NOMO-1 treated with DMSO at 0.1 percent for 48 hours (cell line): ENCODE data around the gene KRTAP12-2.

Experiments used
- DNase-seq: peaks from one replicate; lab custom pipeline; 2025; ENCODE audit not compliant: unreplicated experiment; lab: John Stamatoyannopoulos, UW

The KRTAP12-2 gene, protein sequence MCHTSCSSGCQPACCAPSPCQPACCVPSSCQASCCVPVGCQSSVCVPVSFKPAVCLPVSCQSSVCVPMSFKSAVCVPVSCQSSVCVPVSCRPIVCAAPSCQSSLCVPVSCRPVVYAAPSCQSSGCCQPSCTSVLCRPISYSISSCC

DNA sequence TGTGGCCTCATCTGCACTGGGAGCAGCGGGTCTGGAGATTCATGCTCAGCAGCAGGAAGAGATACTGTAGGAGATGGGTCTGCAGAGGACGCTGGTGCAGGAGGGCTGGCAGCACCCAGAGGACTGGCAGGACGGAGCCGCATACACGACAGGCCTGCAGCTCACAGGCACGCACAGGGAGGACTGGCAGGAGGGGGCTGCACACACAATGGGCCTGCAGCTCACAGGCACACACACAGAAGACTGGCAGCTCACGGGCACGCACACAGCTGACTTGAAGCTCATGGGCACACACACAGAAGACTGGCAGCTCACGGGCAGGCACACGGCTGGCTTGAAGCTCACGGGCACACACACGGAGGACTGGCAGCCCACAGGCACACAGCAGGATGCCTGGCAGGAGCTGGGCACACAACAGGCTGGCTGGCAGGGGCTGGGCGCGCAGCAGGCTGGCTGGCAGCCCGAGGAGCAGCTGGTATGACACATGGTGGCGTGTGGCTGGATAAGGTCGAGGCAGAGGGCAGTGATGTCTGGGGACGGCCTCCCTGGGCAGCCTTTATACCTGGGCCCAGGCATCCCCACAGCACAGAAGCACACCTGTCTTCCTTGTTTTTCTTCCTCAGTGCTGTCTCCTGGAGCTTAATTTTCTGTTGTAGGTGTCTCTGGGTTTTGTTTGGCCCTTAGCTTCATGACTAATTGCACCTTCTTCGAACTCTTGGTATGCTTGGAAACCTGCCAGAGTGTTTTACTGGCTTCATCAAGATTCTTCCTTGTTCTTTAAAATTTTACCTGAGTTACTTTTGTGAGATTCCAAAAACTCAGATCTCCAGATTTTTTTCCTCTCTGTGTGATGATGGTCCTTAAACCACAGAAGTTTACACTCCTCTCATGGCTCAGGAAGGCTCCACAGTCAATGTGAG is at the start of gene KRTAP12-2:
TSS of gene KRTAP12-2 (minus strand) at position 527 of the 920 bp plus-strand sequence. CDS start at position 486, 41 bp downstream.
- DNase-seq, result no peak

GRCh38 chr21:44714905-44715304 is 48.2 kb upstream of the KRTAP12-2 start:
- no peak for DNase-seq

- DNase-seq, result no peak
These were observed 47.1 kb upstream of the KRTAP12-2 start for GRCh38 chr21:44713846-44714245.

GRCh38 chr21:44713130-44713529 is 46.4 kb upstream of the KRTAP12-2 start:
- no peak for DNase-seq

DNA sequence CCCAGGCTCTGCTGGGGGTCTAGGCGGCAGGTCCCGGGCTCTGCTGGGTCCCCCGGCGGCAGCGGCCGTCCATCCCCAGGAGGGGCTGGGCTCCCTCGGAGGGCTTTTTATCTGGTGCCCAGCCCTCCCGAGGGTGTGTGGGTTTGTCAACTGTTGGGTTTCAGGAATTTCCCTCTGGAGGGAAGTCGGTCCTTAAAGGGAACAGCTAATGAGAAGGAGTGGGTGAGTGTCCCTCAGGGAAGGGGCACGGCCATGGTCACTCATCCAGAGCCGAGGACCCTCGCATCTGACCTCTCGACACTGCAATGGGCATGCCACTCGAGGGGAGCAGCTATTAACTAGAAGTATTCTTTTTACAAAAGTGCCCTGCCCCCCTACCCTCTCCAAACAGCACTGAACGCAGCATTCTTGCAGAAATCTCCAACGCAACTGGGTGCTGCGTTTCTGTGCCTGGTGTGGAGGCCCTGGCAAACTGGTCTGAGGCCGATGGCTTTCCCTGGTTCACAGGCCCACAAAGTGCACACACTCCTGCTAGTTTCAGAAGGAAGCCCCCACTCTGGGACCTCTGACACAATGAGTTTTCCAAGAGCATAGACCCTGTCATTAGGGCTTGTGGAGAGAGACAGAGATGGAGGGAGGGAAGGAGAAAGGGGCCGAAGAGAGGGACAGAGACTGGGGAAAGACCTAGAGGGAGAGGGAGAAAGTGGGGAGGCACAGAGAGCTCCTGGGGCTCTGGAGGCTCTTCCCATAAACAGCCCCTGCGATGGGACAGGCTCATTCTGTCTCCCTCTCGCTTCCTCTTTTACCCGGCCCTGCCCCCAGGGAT is 45.7 kb upstream of the KRTAP12-2 start:
- DNase-seq, result no peak

DNA sequence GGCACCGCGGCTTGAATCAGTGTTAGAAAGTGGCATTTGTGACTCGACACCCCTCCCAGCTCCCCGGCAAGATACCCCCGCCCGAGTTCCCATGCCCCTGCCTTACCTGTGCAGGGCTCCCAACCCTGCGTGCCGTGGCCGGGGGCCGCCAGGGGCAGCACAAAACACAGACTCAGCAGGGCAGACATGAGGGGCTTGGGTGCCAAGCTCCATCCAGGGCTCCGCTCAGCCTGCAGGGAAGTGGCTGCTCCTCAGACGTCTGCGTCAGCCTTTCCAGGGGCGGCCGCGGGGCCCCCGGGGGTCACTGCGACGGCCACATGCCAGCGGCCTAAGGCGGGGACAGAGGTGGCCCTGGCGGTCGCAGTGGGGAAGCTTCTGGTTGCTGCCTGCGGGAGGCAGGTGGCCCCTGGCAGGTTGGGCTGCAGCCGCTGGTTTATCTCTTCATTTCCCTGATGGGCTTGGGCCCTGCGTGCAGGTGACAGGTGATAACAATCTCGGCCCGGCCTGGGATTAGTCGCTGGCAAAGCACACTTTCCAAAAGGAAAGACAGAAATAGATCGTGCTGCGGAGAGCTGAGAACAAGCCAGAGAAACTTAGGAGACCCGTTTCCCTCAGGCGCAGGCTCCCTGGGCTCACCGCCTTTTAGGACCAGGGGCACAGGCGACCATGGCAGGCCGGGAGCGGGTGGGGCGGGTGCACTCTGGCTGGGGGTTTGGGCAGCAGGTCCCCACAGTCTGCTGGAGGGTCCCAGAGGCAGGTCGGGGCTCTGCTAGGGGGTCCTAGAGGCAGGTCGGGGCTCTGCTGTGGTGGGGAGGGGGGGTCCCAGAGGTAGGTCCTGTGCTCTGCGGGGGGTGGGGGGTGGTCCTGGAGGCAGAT is 44.8 kb upstream of the KRTAP12-2 start, which contains the start of gene TSPEAR:
TSS of gene TSPEAR (minus strand) at position 246 of the 876 bp plus-strand sequence. CDS start at position 188, 58 bp downstream.
- DNase-seq, result no peak

GRCh38 chr21:44710756-44711326 is 44.1 kb upstream of the KRTAP12-2 start:
- DNase-seq, result no peak

- DNase-seq, result no peak
These were observed 43.6 kb upstream of the KRTAP12-2 start for GRCh38 chr21:44710294-44710665.

DNA sequence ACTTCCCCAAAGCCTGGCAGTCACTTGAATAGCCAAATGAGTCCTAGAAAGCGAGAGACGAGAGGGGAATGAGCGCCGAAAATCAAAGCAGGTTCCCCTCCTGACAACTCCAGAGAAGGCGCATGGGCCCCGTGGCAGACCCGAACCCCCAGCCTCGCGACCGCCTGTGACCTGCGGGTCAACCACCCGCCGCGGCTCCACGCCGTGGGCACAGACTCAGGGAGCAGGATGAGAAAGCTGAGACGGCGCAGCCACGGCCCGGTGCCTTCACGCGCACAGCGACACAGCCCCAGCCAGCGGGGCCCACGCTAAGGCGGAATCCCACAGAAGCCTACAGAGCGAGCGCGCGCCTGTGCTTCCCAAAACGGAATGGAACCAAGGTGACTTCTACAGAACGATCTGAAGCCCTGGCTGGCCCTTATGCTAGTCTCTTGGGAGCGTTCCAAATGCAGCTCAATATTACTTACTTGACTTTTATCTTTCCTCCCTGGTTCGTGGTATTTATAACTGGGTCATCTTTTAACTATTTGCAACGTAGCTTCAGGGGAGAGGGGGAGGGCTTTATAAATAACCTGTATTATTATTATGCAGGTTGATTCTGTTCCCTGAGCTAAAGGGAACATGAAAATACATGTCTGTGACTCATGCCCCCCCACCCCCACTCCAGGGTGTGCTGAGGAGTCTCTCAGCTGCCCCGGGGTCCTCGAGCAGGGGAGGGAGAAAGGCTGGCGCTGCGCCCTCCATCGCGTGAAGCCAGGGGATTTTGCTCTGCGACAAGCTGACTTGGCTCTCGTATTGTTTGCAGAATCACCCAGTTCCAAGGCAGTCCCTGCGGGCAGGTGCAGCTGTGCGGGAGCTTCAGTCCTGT is 42.9 kb upstream of the KRTAP12-2 start:
- no peak for DNase-seq

DNA sequence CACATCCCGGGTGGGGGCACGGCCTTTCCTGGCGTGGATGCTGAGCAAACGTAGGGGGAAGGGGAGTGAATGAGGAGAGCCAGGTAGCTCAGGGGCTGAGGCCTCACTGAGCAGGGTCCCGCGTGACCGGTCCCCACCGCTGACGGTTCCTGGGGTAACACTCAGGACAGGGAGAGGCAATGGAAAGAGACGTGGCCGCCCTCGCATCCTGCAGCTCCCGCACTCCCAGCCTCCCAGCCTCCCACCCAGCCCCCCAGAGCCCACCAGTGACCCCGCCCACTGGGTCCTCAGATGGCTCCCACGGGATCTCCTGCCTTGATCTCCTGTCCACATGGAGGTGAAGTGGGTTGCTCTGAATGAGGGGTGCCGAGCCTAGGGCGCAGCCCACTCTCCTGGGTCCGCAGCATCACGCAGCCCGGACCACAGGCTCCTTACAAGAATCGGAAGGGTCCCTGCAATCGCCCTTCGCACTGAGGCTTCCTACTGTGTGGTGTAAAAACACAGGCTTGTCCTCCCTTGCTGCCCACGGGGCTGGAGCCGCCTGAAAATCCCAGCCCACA is 42.2 kb upstream of the KRTAP12-2 start:
- no peak for DNase-seq

- no peak for DNase-seq
These were observed 41.6 kb upstream of the KRTAP12-2 start for GRCh38 chr21:44708213-44708865.

DNA sequence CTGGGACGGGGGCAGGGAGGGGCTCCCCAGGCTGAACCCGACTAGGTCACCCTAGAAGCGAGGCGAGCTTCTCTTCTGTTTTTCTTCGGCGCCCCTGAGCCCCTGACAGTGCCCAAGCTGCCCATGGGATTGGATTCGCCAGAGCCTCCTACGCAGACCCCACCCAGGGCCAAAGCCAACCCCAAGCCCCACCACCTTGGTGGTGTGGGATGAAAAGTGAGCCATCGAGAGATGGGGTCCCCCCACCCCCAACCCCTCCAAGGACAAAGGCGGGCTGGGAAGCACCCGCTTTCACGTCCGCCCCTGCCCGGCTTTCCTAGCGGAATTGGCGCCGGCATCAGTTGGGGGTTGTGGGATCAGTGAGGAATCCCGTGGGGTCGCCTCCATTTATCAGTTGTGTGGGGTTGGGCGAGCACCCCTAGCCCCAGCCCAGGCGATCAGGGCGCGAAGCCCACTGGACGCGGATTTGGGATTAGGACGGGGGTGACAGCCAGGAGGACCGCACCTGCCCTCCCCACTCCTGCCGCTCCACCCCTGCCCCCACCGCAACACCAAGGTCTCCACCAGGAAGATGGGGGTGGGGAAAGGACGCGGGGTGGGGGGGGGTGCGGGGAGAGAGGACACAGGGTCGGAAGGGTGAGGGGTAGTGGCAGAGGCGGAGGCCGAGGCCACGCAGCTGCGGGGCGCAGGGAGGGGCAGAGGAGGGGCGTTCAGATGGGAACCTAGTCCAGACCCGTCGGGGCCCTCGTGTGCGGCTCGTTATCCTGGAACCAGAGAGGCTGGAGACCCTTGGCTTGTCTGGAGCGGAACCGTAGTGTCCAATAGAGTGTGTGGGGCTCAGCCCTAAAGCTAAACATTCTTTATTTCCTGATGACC is 40.2 kb upstream of the KRTAP12-2 start:
- no peak for DNase-seq

GRCh38 chr21:44706026-44706705 is 39.4 kb upstream of the KRTAP12-2 start:
- no peak for DNase-seq

DNA sequence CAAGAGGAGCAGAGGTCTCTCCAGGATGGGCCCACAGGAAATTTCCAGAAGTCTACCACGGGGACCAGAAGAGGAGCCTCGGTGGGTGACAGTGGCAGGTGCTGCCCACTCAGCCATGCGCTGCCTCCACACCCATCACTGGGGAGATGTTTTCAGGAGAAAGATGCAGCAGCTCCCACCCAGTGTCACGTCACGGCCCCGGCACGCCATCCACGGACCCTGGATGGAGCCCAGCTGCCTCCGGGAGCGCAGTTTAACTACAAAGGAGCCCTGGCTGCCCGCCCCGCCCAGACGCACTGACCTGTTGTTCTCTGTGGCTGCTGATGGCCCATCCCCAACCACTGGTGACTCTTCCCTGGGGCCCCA is 37.9 kb upstream of the KRTAP12-2 start:
- no peak for DNase-seq

DNA sequence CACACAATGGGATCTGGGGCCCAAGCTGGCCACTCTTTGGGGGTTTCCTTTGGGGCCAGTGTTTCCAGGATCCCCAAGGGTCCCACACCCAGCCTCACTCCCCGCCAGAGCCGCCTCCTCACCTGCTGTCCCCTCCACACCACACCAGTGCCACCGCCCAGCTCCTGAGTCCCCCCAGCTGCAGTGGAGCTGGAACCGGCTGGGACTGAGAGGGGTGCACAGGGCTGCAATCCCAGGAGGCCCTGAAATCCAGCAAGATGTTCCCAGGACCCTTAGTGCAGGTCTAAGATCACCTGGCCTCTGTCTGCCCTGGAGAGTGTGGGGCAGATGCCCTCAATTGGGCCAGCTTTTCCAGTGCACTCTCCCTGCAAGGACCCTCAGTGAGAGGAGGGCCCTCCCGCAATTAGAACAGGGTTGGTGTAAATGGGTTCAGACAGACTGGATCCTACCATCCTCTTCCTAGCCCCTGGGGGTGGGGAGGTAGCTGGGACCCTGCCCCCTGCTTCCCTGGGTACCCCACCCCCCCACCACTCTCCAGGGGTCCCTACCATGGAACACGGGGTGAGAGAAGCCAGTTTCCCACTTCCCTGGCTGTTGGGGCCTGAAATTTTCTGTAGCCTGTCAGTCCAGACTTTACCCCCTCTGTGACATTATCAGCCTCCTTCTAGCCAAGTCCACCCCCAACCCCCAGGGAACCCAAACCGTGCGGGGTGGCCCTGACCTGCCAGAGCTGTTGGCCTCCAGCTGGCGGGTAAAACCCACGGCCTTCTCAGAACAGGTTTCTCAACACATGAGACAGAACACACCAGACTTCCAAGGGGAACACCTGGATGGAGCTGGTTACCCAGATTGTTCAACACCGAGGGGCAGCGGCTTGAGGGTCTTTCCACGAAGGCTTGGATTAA is 37.3 kb upstream of the KRTAP12-2 start:
- no peak for DNase-seq
